Measurements from ENCODE around the gene DEPP1.

Gene DEPP1

DNA sequence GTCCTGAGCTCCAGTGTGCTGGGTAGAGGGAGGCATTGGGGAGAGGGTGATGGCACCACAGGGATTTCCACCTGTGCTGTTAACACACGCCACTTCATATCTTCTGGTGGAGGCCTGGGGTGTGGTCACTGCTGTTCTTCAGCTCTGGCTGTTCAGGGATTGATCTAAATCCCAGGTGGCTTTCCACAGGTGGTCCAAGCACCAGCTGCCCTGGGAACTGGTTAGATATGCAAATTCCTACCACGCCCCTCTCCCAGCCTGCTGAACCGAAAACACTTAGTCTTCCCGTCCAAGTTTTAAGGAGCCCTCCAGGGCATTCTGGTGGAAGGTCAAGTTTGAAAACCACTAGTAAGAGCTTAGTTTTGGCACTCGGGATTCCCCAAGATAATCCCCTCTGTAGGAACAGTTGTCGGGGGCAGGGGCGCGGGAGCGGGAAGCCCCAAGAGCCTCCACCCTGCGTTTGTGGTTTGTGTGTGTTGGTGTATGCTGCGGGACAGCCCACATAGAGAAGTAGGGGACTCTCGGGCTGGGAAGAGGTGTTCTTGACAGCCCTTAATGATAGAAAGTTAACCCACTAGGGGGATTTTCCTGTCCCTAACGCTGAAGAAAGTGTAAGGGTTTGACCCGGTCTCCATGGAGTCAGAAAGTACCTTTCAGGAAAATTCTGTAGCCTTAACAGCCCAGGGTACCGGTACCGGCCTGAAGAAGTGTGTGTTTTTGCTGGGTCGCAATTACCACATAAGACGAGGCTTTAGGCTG lies 5.1 kb downstream of the DEPP1 start:
- DNase-seq (ENCODE audit: low read depth in 1 of 2, low spot score in 1 of 2), result no peak
- TF ChIP-seq JUND (IDR thresholded peaks at IDR 0.05; ENCODE audit: low read depth), result no peak
- in situ Hi-C loops (cut with HindIII; ENCODE audit: low pct_unique_long_range_greater_than_20kb, low sequenced_read_pairs), result no loop called here

DNA sequence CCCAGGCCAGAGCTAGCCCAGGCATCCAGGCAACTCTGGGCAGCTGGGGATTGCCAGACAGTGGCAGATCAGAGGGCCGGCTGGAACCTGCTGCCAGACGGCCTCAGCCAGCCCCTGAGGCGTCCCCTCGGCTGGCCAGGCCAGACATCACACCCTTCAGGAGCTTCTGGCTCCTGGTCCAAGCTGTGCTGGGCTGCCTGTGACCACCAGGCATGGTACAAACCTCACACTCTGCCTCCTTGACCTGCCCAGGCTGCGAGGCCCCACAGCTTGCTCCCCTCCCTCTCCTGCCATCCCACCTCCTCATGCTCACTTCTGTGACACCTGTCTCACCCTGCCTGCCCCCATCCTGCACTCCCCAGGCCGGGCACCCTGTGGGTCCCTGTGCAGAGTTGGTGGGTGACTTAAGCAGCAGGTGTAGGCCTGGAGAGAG lies 5.7 kb downstream of the DEPP1 start:
- in situ Hi-C loops (cut with HindIII; ENCODE audit: low pct_unique_long_range_greater_than_20kb, low sequenced_read_pairs), result no loop called here
- no peak for DNase-seq (ENCODE audit: low read depth in 1 of 2, low spot score in 1 of 2)
- TF ChIP-seq JUND (IDR thresholded peaks at IDR 0.05; ENCODE audit: low read depth), result no peak

- in situ Hi-C loops (cut with HindIII; ENCODE audit: low pct_unique_long_range_greater_than_20kb, low sequenced_read_pairs), result no loop called here
- no peak for DNase-seq (ENCODE audit: low read depth in 1 of 2, low spot score in 1 of 2)
- TF ChIP-seq JUND (IDR thresholded peaks at IDR 0.05; ENCODE audit: low read depth), result no peak
Measured at GRCh38 chr10:44971935-44972757, 6.5 kb downstream of the DEPP1 start.

- no peak for TF ChIP-seq JUND (IDR thresholded peaks at IDR 0.05; ENCODE audit: low read depth)
- in situ Hi-C loops (cut with HindIII; ENCODE audit: low pct_unique_long_range_greater_than_20kb, low sequenced_read_pairs), result no loop called here
Measured at GRCh38 chr10:44971434-44971833, 7.2 kb downstream of the DEPP1 start.

GRCh38 chr10:44970812-44971395 lies 7.7 kb downstream of the DEPP1 start:
- no peak for TF ChIP-seq JUND (IDR thresholded peaks at IDR 0.05; ENCODE audit: low read depth)
- no peak for DNase-seq (ENCODE audit: low read depth in 1 of 2, low spot score in 1 of 2)
- in situ Hi-C loops (cut with HindIII; ENCODE audit: low pct_unique_long_range_greater_than_20kb, low sequenced_read_pairs), result no loop called here

More at GRCh38 chr10:44971434-44971833, 7.2 kb downstream of the DEPP1 start:
- no peak for DNase-seq (ENCODE audit: low read depth in 1 of 2, low spot score in 1 of 2)

- DNase-seq (ENCODE audit: low read depth in 1 of 2, low spot score in 1 of 2), result no peak
- in situ Hi-C loops (cut with HindIII; ENCODE audit: low pct_unique_long_range_greater_than_20kb, low sequenced_read_pairs), result no loop called here
- TF ChIP-seq JUND (IDR thresholded peaks at IDR 0.05; ENCODE audit: low read depth), result no peak
Measured at GRCh38 chr10:44969854-44970253, 8.8 kb downstream of the DEPP1 start.

GRCh38 chr10:44968500-44969400 lies 9.9 kb downstream of the DEPP1 start:
- in situ Hi-C loops (cut with HindIII; ENCODE audit: low pct_unique_long_range_greater_than_20kb, low sequenced_read_pairs), result no loop called here
- TF ChIP-seq JUND (IDR thresholded peaks at IDR 0.05; ENCODE audit: low read depth), result no peak
- DNase-seq (ENCODE audit: low read depth in 1 of 2, low spot score in 1 of 2), result no peak

GRCh38 chr10:44968091-44968490 lies 10.5 kb downstream of the DEPP1 start:
- in situ Hi-C loops (cut with HindIII; ENCODE audit: low pct_unique_long_range_greater_than_20kb, low sequenced_read_pairs), result no loop called here
- no peak for TF ChIP-seq JUND (IDR thresholded peaks at IDR 0.05; ENCODE audit: low read depth)
- no peak for DNase-seq (ENCODE audit: low read depth in 1 of 2, low spot score in 1 of 2)

GRCh38 chr10:44967616-44968015 lies 11.0 kb downstream of the DEPP1 start:
- no peak for DNase-seq (ENCODE audit: low read depth in 1 of 2, low spot score in 1 of 2)
- TF ChIP-seq JUND (IDR thresholded peaks at IDR 0.05; ENCODE audit: low read depth), result no peak
- in situ Hi-C loops (cut with HindIII; ENCODE audit: low pct_unique_long_range_greater_than_20kb, low sequenced_read_pairs), result no loop called here

GRCh38 chr10:44966816-44967509 lies 11.6 kb downstream of the DEPP1 start:
- TF ChIP-seq JUND (IDR thresholded peaks at IDR 0.05; ENCODE audit: low read depth), result no peak
- no peak for DNase-seq (ENCODE audit: low read depth in 1 of 2, low spot score in 1 of 2)
- in situ Hi-C loops (cut with HindIII; ENCODE audit: low pct_unique_long_range_greater_than_20kb, low sequenced_read_pairs), result no loop called here

GRCh38 chr10:44966129-44966815 lies 12.3 kb downstream of the DEPP1 start:
- no peak for TF ChIP-seq JUND (IDR thresholded peaks at IDR 0.05; ENCODE audit: low read depth)
- no peak for DNase-seq (ENCODE audit: low read depth in 1 of 2, low spot score in 1 of 2)
- in situ Hi-C loops (cut with HindIII; ENCODE audit: low pct_unique_long_range_greater_than_20kb, low sequenced_read_pairs), result no loop called here
